Activated naive CD8-positive, alpha-beta T cell treated with anti-CD3 and anti-CD28 coated beads for 36 hours (primary cell): Measurements from ENCODE around the gene KIAA0825. TPM values are rescaled to one million over a fixed set of nuclear protein-coding genes. Genes with fewer than 3 reads are reported as not detected.

Experiments
- DNase-seq: peaks from one replicate; pipeline ENCODE4 v3.0.0; 2021
- H3K27ac Mint-ChIP-seq: one replicate; pipeline ENCODE4 v1.8.0; 2022; ENCODE audit warnings: mild to moderate bottlenecking, moderate library complexity, mixed read lengths
- H3K27me3 Mint-ChIP-seq: one replicate; pipeline ENCODE4 v1.8.0; 2022; ENCODE audit warnings: mild to moderate bottlenecking, mixed read lengths
- H3K36me3 Mint-ChIP-seq: one replicate; pipeline ENCODE4 v1.8.0; 2021; ENCODE audit warnings: mild to moderate bottlenecking, mixed read lengths
- H3K4me1 Mint-ChIP-seq: one replicate; pipeline ENCODE4 v1.8.0; 2021; ENCODE audit warnings: mixed read lengths
- H3K4me3 Mint-ChIP-seq: one replicate; pipeline ENCODE4 v1.8.0; 2022; ENCODE audit warnings: mild to moderate bottlenecking, moderate library complexity, mixed read lengths
- H3K9me3 Mint-ChIP-seq: one replicate; pipeline ENCODE4 v1.8.0; 2022; ENCODE audit warnings: mixed read lengths
- total RNA-seq, 2 experiments: library from RNA; stranded (reverse); gene quantifications; one replicate each; pipeline ENCODE4 v1.2.3, GENCODE V29; 2021

The KIAA0825 gene
- total RNA-seq, 2 experiments from 2014 or later: 0.76 to 1.0 TPM

DNA sequence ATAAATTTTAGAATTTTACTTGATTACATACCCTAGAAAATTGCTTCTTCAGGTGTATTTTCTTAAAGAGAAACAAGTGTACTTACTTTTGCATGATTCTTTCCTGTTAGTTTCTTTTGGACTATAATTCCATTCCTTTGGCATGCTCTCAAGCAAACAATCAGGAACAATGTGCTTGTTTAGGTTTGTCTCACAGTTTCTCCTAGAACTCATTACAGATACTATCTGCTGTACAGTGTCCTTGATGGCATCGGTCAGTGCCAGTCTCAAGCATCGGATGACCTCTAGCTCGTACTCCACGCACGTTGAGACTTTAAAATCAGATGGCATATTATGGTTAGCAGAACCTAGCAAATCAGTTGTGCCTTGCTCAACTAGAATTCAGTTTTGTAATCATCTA, 214.9 kb downstream of the KIAA0825 start:
- H3K4me1 Mint-ChIP-seq: no peaks in the 10 kb centered on the region
- no peaks in the 10 kb centered on the region for H3K9me3 Mint-ChIP-seq
- H3K27ac Mint-ChIP-seq: no peak overlapping the region
- H3K27me3 Mint-ChIP-seq: no peaks in the 10 kb centered on the region
- no peak for DNase-seq
- no peak overlapping the region for H3K4me3 Mint-ChIP-seq
- peaks cover 2% of the 10 kb centered on the region for H3K36me3 Mint-ChIP-seq

DNA sequence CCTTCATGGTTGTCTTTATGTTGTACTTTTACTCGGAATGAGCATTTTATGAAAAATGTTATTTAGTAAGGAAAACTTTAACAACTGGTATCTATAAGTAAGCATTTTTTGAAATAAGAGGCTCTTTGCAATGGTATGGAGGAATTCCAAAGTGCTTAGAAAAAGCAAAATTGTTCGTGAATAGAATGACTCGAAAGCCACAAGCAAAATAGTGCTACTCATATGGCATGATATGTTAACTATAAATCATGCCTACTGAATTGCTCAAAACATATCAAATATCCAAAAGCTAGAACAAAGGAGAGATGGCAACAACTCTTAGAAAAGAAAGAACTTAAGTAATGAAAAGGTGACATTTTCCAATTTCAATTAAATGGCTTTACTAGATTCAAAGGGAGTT, 216.3 kb downstream of the KIAA0825 start:
- no peak overlapping the region for H3K4me3 Mint-ChIP-seq
- no peaks in the 10 kb centered on the region for H3K27me3 Mint-ChIP-seq
- no peaks in the 10 kb centered on the region for H3K9me3 Mint-ChIP-seq
- H3K27ac Mint-ChIP-seq: no peak overlapping the region
- H3K4me1 Mint-ChIP-seq: no peaks in the 10 kb centered on the region
- H3K36me3 Mint-ChIP-seq: no peaks in the 10 kb centered on the region
- no peak for DNase-seq

DNA sequence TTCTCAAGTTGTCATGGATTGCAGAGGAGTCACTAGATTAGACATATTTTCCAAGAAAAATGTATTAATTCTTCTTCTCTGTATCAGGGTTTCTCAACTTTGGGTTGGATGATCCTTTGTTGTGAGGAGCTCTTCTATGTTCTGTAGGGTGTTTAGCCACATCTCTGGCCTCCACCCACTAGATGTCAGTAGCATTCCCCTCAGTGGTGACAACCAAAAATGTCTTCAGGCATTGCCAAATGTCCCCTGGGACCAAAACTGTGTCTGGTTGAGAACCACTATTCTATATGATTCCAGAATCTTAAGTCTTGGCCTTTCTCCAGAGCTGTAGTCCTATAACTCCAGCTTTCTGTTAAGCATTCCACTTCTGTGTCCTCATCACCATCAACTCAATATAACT, 220.9 kb downstream of the KIAA0825 start:
- Mint-ChIP-seq H3K27me3 (no peaks in the 10 kb centered on the region), H3K36me3 (no peaks in the 10 kb centered on the region), H3K9me3 (no peaks in the 10 kb centered on the region), H3K27ac (no peak overlapping the region), H3K4me1 (no peaks in the 10 kb centered on the region), H3K4me3 (no peak overlapping the region)
- no peak for DNase-seq

DNA sequence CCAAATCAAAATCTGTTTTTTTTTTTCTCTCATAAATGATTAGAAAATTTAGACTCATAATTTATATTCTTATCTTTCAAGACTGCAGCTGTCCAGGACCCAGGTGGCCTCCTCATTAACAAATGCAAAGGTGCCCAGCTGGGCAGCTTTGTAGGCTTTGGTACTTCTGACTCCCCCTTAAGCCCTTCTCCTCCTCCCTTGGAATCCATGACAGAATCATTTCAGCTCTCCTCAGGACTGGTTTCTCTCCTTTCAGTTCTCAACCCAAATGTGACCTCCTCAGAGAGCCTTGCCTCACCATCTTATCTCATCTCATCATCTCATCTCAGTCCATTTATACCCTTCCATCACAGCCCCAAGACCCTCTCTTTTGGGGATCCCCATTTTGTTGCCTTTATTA, 221.7 kb downstream of the KIAA0825 start:
- no peak overlapping the region for H3K27ac Mint-ChIP-seq
- H3K4me1 Mint-ChIP-seq: no peaks in the 10 kb centered on the region
- H3K27me3 Mint-ChIP-seq: no peaks in the 10 kb centered on the region
- no peak for DNase-seq
- no peak overlapping the region for H3K4me3 Mint-ChIP-seq
- no peaks in the 10 kb centered on the region for H3K9me3 Mint-ChIP-seq
- no peaks in the 10 kb centered on the region for H3K36me3 Mint-ChIP-seq

DNA sequence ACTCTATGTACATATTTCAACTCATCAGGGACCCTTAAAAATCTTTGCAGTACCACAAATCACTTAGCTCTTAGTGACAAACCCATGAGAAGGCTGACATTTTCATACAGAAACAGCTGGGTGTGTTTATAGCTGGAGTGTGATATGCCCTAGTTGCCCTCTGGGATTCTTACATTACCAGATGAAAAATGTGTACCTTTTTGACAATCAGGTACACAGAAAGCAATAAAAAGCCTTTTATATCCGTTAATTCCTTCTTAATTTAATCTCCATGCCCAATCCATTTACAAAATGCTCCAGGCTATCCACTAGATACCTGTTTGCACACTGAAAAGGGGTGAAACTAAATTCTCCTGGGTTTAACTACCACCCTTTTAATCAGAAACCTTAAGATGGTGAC, 222.9 kb downstream of the KIAA0825 start:
- Mint-ChIP-seq H3K27me3 (no peaks in the 10 kb centered on the region), H3K9me3 (no peaks in the 10 kb centered on the region), H3K4me1 (no peaks in the 10 kb centered on the region), H3K4me3 (no peak overlapping the region), H3K36me3 (no peaks in the 10 kb centered on the region), H3K27ac (no peak overlapping the region)
- DNase-seq: no peak

DNA sequence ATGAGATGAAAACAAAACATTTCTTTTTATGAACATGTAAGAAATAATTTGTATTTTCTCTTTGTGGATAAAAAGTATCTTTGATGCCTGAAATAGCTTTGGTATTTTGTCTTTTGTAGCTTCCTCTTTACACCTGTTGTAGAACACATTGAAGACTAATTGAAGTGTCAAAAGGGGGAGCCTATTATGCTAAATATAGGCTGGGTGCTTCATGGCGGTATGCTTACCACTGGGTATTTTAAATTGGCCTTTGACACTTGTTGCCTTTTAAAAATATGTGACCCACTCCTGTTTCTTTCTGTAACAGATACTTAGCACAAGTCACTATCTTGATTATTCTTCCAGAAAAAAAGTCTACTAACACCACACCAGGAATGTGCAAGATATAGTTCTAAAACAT, 226.4 kb downstream of the KIAA0825 start:
- no peak overlapping the region for H3K27ac Mint-ChIP-seq
- H3K4me3 Mint-ChIP-seq: no peak overlapping the region
- no peaks in the 10 kb centered on the region for H3K36me3 Mint-ChIP-seq
- H3K27me3 Mint-ChIP-seq: no peaks in the 10 kb centered on the region
- no peaks in the 10 kb centered on the region for H3K9me3 Mint-ChIP-seq
- no peak for DNase-seq
- no peaks in the 10 kb centered on the region for H3K4me1 Mint-ChIP-seq

DNA sequence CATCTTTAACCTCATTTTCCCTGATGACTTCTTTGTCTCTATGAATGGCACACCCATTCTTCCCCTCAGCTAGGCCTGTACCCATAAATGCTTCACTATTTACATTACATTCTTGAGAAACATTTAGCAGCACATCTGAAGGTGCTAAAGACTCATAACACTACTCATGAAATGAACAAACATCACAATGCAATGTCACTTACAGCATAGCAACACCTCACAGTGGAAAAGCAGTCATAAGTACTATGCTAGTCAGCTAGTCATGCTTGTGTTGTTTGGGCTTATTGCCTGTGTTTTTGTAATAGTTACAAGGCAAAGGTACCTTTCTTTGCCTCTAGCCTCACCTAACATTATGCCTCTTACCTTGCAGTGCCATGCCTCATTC, 228.9 kb downstream of the KIAA0825 start:
- Mint-ChIP-seq H3K9me3 (no peaks in the 10 kb centered on the region), H3K4me1 (no peaks in the 10 kb centered on the region), H3K36me3 (no peaks in the 10 kb centered on the region), H3K27ac (no peak overlapping the region), H3K4me3 (no peak overlapping the region), H3K27me3 (no peaks in the 10 kb centered on the region)
- no peak for DNase-seq

DNA sequence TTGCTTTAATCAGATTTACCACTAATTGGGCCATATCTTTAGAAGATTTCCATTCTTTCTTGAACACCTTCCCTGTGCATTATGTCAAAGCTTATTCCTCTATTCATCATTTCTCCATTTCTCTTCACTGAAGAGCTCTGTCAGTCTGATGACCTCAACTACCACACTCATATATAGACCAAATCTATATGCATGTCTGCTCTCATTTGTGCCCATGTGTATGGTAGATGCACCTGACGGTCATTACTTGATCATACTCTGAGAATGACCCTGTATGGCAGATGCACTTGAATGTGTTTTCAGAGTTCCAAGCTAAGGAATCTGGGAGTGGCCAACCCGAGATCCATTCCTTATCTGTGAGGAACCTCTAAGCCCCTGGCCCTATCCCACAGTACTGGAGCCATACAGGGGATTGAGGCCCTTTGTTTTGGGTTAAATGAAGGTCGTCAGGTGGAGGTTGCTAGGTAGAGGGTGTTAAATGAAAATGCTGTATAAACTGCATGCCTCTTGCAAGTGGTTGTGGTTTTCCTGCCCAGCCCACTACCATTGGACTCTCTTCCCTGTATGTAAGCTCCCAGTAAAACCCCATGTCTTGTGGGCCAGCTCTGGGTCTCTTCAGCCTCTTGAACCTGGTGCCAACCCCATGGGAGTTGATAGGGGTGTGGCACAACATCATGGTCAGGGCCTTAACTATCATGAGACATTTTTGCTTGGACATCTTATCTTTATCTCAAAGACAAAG, 229.5 kb downstream of the KIAA0825 start:
- H3K27ac Mint-ChIP-seq: no peak overlapping the region
- H3K27me3 Mint-ChIP-seq: no peaks in the 10 kb centered on the region
- no peaks in the 10 kb centered on the region for H3K9me3 Mint-ChIP-seq
- H3K4me3 Mint-ChIP-seq: no peak overlapping the region
- no peaks in the 10 kb centered on the region for H3K36me3 Mint-ChIP-seq
- DNase-seq: no peak
- H3K4me1 Mint-ChIP-seq: no peaks in the 10 kb centered on the region

DNA sequence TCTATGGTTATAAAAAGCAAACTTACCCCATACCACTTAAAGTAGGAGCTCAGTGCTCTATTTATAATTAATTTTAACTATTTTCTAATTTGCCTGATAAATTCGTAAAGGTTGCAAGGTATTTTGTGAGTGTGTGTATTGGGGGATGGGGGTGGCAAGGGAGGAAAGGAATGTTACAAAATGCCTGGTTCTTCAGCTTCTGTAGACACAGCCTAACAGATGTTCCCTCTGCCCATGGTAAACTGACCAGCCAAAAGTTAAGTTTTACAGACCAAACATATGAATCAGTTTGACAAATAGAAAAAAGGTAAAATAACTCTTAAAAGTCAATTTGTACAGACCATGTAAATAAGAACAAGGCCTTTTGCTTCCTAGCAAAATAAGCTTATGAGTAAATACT, 232.6 kb downstream of the KIAA0825 start:
- no peaks in the 10 kb centered on the region for H3K27me3 Mint-ChIP-seq
- H3K4me3 Mint-ChIP-seq: no peak overlapping the region
- no peak overlapping the region for H3K27ac Mint-ChIP-seq
- H3K4me1 Mint-ChIP-seq: no peaks in the 10 kb centered on the region
- no peak for DNase-seq
- H3K36me3 Mint-ChIP-seq: no peaks in the 10 kb centered on the region
- no peaks in the 10 kb centered on the region for H3K9me3 Mint-ChIP-seq

DNA sequence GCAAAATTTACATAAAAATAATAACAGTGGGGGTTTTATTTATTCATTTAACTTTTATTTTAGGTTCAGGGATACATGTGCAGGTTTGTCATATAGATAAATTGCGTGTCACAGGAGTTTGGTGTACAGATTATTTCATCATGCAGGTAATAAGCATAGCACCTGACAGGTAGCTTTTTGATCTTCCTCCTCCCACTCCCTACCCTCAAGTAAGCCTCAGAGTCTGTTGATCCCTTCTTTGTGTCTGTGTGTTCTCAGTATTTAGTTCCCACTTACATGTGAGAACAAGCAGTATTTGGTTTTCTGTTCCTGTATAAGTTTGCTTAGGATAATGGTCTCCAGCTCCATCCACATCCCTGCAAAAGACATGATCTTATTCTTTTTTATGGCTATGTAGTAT, 240.3 kb downstream of the KIAA0825 start:
- Mint-ChIP-seq H3K4me1 (no peaks in the 10 kb centered on the region), H3K4me3 (no peak overlapping the region), H3K9me3 (no peaks in the 10 kb centered on the region), H3K36me3 (no peaks in the 10 kb centered on the region), H3K27me3 (no peaks in the 10 kb centered on the region), H3K27ac (no peak overlapping the region)
- no peak for DNase-seq

DNA sequence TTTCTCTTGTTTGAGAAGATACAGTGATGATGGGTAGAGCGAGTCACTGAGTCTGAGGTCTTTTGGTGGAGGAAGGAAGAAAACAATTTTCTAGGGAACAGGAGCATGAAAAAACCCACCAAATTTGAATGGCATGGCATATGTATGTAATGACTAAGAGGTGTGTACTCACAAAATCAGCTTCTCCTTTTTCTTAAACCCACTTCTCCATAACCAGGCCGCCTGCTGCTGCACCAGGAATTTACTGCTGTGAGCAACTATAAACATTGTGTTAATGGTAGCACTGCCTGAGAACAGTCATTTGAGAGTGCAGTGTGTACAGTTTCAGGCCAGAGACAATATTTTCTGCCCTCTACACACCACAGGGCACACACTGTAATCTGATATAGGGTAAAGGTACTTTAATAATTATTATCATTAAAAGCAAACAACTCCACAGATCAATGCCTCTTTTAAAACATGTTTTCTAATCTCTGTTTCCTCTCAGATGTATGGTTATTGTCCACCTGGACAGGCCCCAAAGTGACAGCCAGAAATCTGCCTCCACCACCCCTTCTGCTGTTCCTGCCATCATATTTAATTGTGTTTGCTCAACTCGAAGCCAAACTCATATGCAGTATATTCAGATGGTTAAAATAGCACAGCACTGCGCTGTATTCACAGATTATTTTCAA, 241.6 kb downstream of the KIAA0825 start:
- no peak for DNase-seq
- Mint-ChIP-seq H3K4me1 (no peaks in the 10 kb centered on the region), H3K27me3 (no peaks in the 10 kb centered on the region), H3K27ac (no peak overlapping the region), H3K9me3 (no peaks in the 10 kb centered on the region), H3K4me3 (no peak overlapping the region), H3K36me3 (no peaks in the 10 kb centered on the region)

DNA sequence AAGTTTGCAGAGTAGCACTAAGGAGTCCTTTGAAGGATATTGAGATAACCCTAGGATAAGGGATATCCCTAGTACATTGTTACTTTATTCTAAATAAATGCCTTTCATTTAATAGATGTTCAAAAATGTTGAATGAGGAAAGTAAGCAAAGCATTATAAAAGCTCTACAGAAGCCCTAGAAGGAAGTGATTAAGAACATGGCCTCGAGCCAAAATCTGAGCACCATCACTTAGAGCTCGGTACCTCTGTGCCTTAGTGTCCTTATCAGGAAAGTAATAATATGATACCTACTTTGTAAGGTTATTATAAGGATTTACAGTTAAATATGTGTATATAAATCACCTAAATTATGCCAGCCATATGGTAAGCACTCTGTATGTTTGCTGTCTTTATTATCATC, 242.6 kb downstream of the KIAA0825 start:
- Mint-ChIP-seq H3K27ac (no peak overlapping the region), H3K4me1 (no peaks in the 10 kb centered on the region), H3K27me3 (no peaks in the 10 kb centered on the region), H3K4me3 (no peak overlapping the region), H3K36me3 (no peaks in the 10 kb centered on the region), H3K9me3 (no peaks in the 10 kb centered on the region)
- no peak for DNase-seq

DNA sequence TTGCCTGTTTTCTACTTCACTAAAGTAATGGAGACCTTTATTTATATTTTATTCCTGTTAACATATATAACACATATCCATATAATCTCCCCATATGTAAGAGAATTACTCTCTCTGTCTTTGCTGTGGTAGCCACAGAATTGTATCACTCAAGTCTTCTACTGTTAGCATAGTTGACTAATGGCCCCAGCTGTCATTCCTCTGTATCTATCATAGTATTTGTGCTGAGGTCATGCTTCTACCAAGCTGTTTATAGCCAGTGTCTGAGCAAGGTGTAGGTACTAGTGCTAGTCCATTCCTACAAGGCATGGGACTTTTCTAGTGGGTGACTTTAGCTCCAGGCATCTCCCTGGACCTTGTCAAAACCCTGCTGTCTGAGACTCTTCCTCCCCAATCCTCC, 244.1 kb downstream of the KIAA0825 start:
- Mint-ChIP-seq H3K4me1 (no peaks in the 10 kb centered on the region), H3K36me3 (no peaks in the 10 kb centered on the region), H3K9me3 (no peaks in the 10 kb centered on the region), H3K27me3 (no peaks in the 10 kb centered on the region), H3K27ac (no peak overlapping the region), H3K4me3 (no peak overlapping the region)
- no peak for DNase-seq

DNA sequence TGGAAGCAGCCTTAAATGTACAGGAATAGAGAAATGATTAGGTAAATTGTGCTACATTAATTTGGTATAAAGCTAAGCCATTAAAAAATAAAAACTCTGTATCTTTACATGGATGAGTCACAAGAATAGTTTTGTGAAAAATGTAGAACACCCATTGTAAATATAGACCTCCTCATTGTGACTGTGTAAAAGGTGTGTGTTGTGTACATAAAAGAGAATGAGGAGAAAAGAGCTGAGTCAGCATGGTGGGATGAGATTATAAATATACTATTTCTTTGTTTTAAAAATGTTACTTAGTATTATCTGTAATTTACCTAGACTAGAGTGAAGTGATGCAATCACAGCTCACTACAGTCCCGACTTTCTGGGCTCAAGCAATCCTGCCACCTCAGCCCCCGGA, 250.5 kb downstream of the KIAA0825 start:
- Mint-ChIP-seq H3K27ac (no peak overlapping the region), H3K36me3 (no peaks in the 10 kb centered on the region), H3K4me3 (no peak overlapping the region), H3K27me3 (no peaks in the 10 kb centered on the region), H3K9me3 (no peaks in the 10 kb centered on the region), H3K4me1 (no peaks in the 10 kb centered on the region)
- DNase-seq: no peak

DNA sequence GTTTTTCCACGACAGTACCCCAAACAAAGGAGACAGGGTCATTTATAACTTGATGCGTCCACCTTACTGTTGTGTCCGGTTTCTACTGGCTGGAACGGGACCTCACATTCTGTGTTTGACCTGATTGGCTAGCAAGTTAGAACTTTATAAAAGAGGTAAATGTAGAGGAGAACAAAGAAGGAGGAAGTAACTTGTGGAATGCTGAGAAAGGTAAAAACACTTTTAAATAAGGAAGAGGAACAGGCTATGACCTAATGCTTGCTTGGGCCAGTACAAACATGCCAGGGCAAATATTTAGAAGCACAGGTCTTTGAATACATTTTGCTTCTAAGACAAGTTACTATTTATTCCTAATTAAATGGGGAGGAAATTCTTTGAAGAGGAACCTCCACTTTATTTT, 251.6 kb downstream of the KIAA0825 start:
- H3K27me3 Mint-ChIP-seq: no peaks in the 10 kb centered on the region
- no peak overlapping the region for H3K27ac Mint-ChIP-seq
- no peaks in the 10 kb centered on the region for H3K4me1 Mint-ChIP-seq
- DNase-seq: no peak
- no peaks in the 10 kb centered on the region for H3K9me3 Mint-ChIP-seq
- no peaks in the 10 kb centered on the region for H3K36me3 Mint-ChIP-seq
- H3K4me3 Mint-ChIP-seq: no peak overlapping the region

DNA sequence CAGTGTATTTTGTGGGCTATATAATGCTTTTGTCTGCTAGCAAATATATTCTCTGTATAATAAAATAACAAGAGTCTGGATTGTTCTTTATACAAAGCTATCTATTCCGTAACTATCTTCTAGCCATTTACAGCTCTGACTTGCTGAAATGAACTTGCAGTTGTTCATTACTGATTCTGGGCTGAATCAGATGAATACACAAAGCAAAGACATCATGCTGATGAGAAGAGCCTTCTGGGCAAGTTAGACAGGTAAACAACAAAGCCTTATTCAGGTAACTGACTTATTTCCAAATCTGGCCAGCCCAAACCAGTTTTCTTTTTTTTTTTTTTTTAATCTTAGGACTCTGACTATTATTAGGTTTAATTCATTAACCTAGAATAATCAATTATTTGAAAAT, 255.5 kb downstream of the KIAA0825 start:
- Mint-ChIP-seq H3K4me1 (no peaks in the 10 kb centered on the region), H3K36me3 (no peaks in the 10 kb centered on the region), H3K27me3 (no peaks in the 10 kb centered on the region), H3K4me3 (no peak overlapping the region), H3K9me3 (no peaks in the 10 kb centered on the region), H3K27ac (no peak overlapping the region)
- no peak for DNase-seq
